Measurements from ENCODE around the gene UIMC1.
"Not testable (repeated sequence)": the region's sequence is repeated elsewhere in the genome, so short reads cannot be mapped to it uniquely, and the experiment has no call there.

The UIMC1 gene

GRCh38 chr5:176872586-176872985, 134.0 kb downstream of the UIMC1 start:
- H3K9me3 ChIP-seq (ENCODE audit: control insufficient read depth, insufficient read depth, low read length); H3K27me3 ChIP-seq (ENCODE audit: control insufficient read depth, insufficient read depth, low read length); H3K9ac ChIP-seq (ENCODE audit: low read depth, low read length); H3K4me1 ChIP-seq (ENCODE audit: control insufficient read depth, insufficient read depth, low read length); H3K36me3 ChIP-seq (ENCODE audit: control insufficient read depth, insufficient read depth, low read length); H3K4me3 ChIP-seq (ENCODE audit: low read depth, low read length): not testable (repeated sequence)

GRCh38 chr5:176870644-176871043, 135.9 kb downstream of the UIMC1 start:
- not testable (repeated sequence) for H3K4me1 ChIP-seq (ENCODE audit: control insufficient read depth, insufficient read depth, low read length); H3K9me3 ChIP-seq (ENCODE audit: control insufficient read depth, insufficient read depth, low read length); H3K36me3 ChIP-seq (ENCODE audit: control insufficient read depth, insufficient read depth, low read length); H3K27me3 ChIP-seq (ENCODE audit: control insufficient read depth, insufficient read depth, low read length); H3K4me3 ChIP-seq (ENCODE audit: low read depth, low read length); H3K9ac ChIP-seq (ENCODE audit: low read depth, low read length)

GRCh38 chr5:176870110-176870591, 136.4 kb downstream of the UIMC1 start:
- no peaks in the 10 kb centered on the region for H3K9me3 ChIP-seq (ENCODE audit: control insufficient read depth, insufficient read depth, low read length)
- no peak overlapping the region for H3K4me3 ChIP-seq (ENCODE audit: low read depth, low read length)
- H3K9ac ChIP-seq (ENCODE audit: low read depth, low read length): no peak overlapping the region
- no peaks in the 10 kb centered on the region for H3K4me1 ChIP-seq (ENCODE audit: control insufficient read depth, insufficient read depth, low read length)
- H3K36me3 ChIP-seq (ENCODE audit: control insufficient read depth, insufficient read depth, low read length): no peaks in the 10 kb centered on the region
- H3K27me3 ChIP-seq (ENCODE audit: control insufficient read depth, insufficient read depth, low read length): no peaks in the 10 kb centered on the region

- Histone ChIP-seq H3K27me3 (ENCODE audit: control insufficient read depth, insufficient read depth, low read length) (no peaks in the 10 kb centered on the region), H3K9me3 (ENCODE audit: control insufficient read depth, insufficient read depth, low read length) (no peaks in the 10 kb centered on the region), H3K36me3 (ENCODE audit: control insufficient read depth, insufficient read depth, low read length) (no peaks in the 10 kb centered on the region), H3K4me1 (ENCODE audit: control insufficient read depth, insufficient read depth, low read length) (no peaks in the 10 kb centered on the region), H3K4me3 (ENCODE audit: low read depth, low read length) (no peak overlapping the region), H3K9ac (ENCODE audit: low read depth, low read length) (no peak overlapping the region)
Measured at GRCh38 chr5:176869501-176870109, 137.0 kb downstream of the UIMC1 start.

- H3K9me3 ChIP-seq (ENCODE audit: control insufficient read depth, insufficient read depth, low read length): no peaks in the 10 kb centered on the region
- no peaks in the 10 kb centered on the region for H3K36me3 ChIP-seq (ENCODE audit: control insufficient read depth, insufficient read depth, low read length)
- H3K4me1 ChIP-seq (ENCODE audit: control insufficient read depth, insufficient read depth, low read length): no peaks in the 10 kb centered on the region
- no peak overlapping the region for H3K9ac ChIP-seq (ENCODE audit: low read depth, low read length)
- no peak overlapping the region for H3K4me3 ChIP-seq (ENCODE audit: low read depth, low read length)
- no peaks in the 10 kb centered on the region for H3K27me3 ChIP-seq (ENCODE audit: control insufficient read depth, insufficient read depth, low read length)
Measured at GRCh38 chr5:176868731-176869130, 137.8 kb downstream of the UIMC1 start.

- H3K4me3 ChIP-seq (ENCODE audit: low read depth, low read length): no peak overlapping the region
- H3K9ac ChIP-seq (ENCODE audit: low read depth, low read length): no peak overlapping the region
- peaks cover under 1% of the 10 kb centered on the region for H3K4me1 ChIP-seq (ENCODE audit: control insufficient read depth, insufficient read depth, low read length)
- no peaks in the 10 kb centered on the region for H3K27me3 ChIP-seq (ENCODE audit: control insufficient read depth, insufficient read depth, low read length)
- H3K36me3 ChIP-seq (ENCODE audit: control insufficient read depth, insufficient read depth, low read length): no peaks in the 10 kb centered on the region
- no peaks in the 10 kb centered on the region for H3K9me3 ChIP-seq (ENCODE audit: control insufficient read depth, insufficient read depth, low read length)
Measured at GRCh38 chr5:176868126-176868525, 138.5 kb downstream of the UIMC1 start.

- Histone ChIP-seq H3K27me3 (ENCODE audit: control insufficient read depth, insufficient read depth, low read length) (no peaks in the 10 kb centered on the region), H3K9me3 (ENCODE audit: control insufficient read depth, insufficient read depth, low read length) (no peaks in the 10 kb centered on the region), H3K4me3 (ENCODE audit: low read depth, low read length) (no peak overlapping the region), H3K4me1 (ENCODE audit: control insufficient read depth, insufficient read depth, low read length) (peaks cover 3% of the 10 kb centered on the region), H3K36me3 (ENCODE audit: control insufficient read depth, insufficient read depth, low read length) (no peaks in the 10 kb centered on the region), H3K9ac (ENCODE audit: low read depth, low read length) (no peak overlapping the region)
Measured at GRCh38 chr5:176866707-176867310, 139.8 kb downstream of the UIMC1 start.

- Histone ChIP-seq H3K27me3 (ENCODE audit: control insufficient read depth, insufficient read depth, low read length) (no peaks in the 10 kb centered on the region), H3K36me3 (ENCODE audit: control insufficient read depth, insufficient read depth, low read length) (no peaks in the 10 kb centered on the region), H3K9me3 (ENCODE audit: control insufficient read depth, insufficient read depth, low read length) (no peaks in the 10 kb centered on the region), H3K4me3 (ENCODE audit: low read depth, low read length) (no peak overlapping the region), H3K4me1 (ENCODE audit: control insufficient read depth, insufficient read depth, low read length) (peaks cover 3% of the 10 kb centered on the region), H3K9ac (ENCODE audit: low read depth, low read length) (no peak overlapping the region)
Measured at GRCh38 chr5:176865964-176866363, 140.6 kb downstream of the UIMC1 start.

- Histone ChIP-seq H3K9me3 (ENCODE audit: control insufficient read depth, insufficient read depth, low read length) (no peaks in the 10 kb centered on the region), H3K9ac (ENCODE audit: low read depth, low read length) (no peak overlapping the region), H3K36me3 (ENCODE audit: control insufficient read depth, insufficient read depth, low read length) (no peaks in the 10 kb centered on the region), H3K27me3 (ENCODE audit: control insufficient read depth, insufficient read depth, low read length) (no peaks in the 10 kb centered on the region), H3K4me3 (ENCODE audit: low read depth, low read length) (no peak overlapping the region), H3K4me1 (ENCODE audit: control insufficient read depth, insufficient read depth, low read length) (peaks cover 3% of the 10 kb centered on the region)
Measured at GRCh38 chr5:176864755-176865154, 141.8 kb downstream of the UIMC1 start.

- Histone ChIP-seq H3K9me3 (ENCODE audit: control insufficient read depth, insufficient read depth, low read length) (no peaks in the 10 kb centered on the region), H3K4me1 (ENCODE audit: control insufficient read depth, insufficient read depth, low read length) (peaks cover 3% of the 10 kb centered on the region), H3K4me3 (ENCODE audit: low read depth, low read length) (no peak overlapping the region), H3K27me3 (ENCODE audit: control insufficient read depth, insufficient read depth, low read length) (no peaks in the 10 kb centered on the region), H3K9ac (ENCODE audit: low read depth, low read length) (no peak overlapping the region), H3K36me3 (ENCODE audit: control insufficient read depth, insufficient read depth, low read length) (no peaks in the 10 kb centered on the region)
Measured at GRCh38 chr5:176863765-176864098, 142.8 kb downstream of the UIMC1 start.

GRCh38 chr5:176863041-176863764, 143.4 kb downstream of the UIMC1 start:
- Histone ChIP-seq H3K9me3 (ENCODE audit: control insufficient read depth, insufficient read depth, low read length) (no peaks in the 10 kb centered on the region), H3K36me3 (ENCODE audit: control insufficient read depth, insufficient read depth, low read length) (no peaks in the 10 kb centered on the region), H3K4me3 (ENCODE audit: low read depth, low read length) (no peak overlapping the region), H3K27me3 (ENCODE audit: control insufficient read depth, insufficient read depth, low read length) (no peaks in the 10 kb centered on the region), H3K4me1 (ENCODE audit: control insufficient read depth, insufficient read depth, low read length) (peaks cover 3% of the 10 kb centered on the region), H3K9ac (ENCODE audit: low read depth, low read length) (no peak overlapping the region)
